ENCODE data around the gene PSMB5. TPM values are rescaled to one million over a fixed set of nuclear protein-coding genes. Genes with fewer than 3 reads are reported as not detected.

The PSMB5 gene
- polyA plus RNA-seq, 10 donors: 181 to 282 (median 212) TPM

DNA sequence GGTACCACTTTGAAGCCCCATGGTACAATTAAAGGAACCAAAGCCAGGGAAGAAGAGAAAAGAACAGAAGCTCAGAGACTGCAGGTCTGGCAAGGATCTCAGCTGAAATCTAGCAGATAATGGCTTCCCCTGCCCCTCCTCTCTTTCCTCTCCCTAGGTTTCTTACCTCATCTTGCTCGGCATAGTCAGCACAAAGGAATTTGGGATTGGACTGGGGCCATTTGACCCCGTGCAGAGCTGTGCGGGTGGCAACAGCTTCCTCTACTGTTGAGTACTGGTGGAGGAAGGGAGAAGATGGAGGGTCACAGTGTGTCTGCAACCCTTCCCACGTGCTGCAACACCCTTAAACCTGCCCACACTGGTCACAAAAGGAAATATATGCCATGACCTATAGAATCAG, 27.3 kb upstream of the PSMB5 start:
- DNase-seq: peak in 2 of 3 donors; percentile 52 to 86

DNA sequence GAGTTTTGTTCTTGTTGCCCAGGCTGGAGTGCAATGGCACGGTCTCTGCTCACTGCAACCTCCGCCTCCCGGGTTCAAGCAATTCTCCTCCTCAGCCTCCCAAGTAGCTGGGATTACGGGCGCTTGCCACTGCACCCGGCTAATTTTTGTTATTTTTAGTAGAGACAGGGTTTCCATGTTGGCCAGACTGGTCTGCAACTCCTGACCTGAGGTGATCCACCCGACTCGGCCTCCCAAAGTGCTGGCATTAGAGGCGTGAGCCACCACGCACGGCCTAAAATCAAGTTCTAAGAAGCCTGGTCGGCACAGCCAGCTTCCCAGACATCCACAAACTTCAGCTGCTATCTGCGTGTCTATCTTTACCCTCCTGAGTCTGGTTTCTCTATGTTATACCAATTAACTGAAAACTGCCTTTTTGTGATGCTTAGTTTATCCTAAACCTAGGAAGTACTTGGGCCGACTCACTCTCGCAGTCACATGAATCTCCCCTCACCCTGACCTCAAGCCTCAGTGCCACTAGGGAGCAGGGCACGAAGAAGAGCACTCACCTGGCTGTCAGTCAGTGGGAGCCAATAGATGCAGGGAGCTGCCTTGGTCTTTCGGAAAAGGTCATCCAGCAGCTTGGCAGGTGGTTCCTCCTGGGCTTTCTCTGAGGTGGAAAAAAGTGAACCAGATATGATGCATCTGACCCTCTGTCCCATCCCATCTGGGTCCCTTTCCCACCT, 26.0 kb upstream of the PSMB5 start:
- no peak for DNase-seq

DNA sequence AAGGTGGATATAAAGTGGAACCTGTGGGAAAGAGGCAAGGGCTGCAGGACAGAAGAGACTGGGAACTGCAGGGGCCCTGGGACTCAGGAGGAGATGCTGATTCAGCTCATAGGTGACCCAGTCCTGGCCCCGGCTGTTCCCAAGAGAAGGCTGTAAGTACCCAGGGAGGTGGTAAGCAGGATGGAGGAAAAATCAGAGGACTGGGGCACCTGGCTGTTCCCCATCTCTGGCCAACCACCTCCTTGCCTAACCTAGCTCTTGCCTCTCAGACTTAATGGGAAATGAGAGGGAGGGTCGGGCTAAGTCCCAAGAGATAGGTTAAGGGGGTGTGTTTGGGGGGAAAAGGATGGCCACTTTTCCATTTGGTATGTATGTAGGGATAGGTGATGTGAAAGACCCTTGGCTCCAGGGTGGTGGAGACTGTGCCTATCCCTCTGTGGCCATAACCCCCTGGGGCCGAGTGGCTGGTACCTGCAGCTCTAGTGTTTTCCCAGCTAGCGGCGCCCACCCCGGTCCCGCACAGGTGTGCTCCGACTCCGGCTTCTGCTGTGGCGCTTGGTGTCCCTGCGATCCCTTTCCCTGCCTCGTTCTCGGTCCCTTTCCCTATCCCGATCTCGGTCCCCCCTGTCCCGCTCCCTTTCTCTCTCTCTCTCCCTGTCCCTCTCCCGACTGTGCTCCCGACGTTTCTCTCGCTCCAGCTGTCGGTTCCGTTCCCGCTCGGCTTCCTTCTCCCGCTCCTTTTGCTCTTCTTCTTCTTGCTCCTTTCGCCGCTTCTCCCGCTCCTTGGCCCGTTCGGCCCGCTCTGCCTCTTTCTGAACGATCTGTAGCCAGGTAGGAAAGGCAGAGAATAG, 24.2 kb upstream of the PSMB5 start:
- no peak for DNase-seq

DNA sequence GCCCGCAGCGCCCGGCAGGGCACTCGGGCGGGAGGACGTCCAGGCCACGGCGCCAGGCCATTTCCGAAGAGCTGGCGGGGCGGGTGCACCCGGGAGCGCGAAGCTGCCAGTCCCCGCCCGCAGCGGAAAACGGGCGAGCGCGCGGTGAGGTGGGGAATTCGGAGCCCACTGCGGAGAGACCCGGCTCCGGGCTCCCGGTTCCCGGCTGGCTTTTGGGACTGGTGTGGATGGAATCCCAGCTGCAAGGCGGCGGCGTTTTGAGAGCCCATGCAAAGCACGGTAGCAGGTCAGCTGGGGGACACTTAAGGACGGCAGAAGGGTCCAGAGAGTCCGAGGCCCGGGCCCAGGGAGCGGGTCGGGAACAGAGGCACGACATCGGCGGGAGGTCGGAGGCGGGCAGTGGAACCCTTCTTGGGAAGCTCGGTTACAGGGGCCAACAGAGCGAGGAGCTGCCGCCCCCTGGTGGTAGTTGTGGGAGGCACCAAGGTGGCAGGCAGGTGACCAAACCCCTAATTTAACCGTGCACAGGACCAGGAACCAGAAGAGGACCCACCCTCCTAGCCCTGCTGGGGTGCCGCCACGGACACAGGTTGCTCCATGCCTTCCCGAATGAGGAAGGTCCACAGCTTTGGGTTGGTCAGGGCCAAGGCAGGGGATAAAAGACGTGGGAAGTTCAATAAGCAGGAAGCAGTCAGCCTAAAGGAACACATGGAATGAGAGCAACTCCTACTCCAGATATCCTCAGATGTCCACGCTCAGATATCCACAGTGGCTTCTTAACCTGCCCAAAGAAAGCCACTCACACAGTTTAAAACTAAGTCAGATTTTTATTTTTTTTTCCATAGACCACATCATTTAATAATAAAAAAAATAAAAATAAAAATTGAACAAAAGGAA, 23.3 kb upstream of the PSMB5 start:
- peak; percentile 84 to 95 (median 91) for DNase-seq

DNA sequence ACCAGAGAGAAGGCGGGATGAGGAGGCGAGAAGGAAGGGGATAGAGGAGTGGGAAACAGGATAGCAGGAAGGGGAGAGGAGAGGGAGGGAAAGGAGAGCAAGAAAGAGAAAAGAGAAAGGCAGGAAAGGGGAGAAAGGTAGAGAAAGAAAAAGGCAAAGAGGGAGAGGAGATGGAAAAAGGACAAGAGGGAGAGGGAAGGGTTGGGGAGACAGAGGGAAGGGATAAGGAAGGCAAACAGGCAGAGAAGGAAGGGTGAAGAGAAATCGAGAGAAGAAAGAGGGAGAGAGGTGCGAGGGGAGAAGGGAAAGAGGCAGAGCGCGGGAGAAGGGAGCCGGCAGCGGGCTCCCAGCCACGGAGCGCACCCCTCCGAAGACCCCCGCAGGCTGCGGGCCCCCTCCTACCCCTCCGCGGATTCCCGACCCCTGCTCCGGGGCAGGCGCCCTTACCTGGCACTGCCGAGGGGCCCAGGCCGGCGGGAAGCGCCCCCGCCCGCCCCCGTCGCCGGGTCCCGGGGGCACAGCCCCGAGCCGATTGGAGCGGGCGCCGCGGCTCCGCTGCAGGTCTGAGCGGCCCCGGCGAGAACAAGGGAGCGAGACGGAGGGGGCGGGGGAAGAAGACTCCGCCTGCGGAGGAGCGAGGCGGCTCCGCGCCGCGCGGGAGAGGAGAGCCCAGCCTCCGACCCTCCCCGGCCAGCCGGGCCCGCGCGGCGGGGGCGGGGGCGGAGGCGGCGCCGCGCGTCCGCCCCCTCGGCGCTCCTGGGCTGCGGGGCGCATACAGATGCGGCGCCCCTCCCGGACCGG, 22.5 kb upstream of the PSMB5 start, which contains the start of gene CDH24:
Gene CDH24 (minus strand): TSS at position 565 of the 801 bp plus-strand sequence. CDS start 1,787 bp downstream, outside the sequence.
- DNase-seq: peak; percentile 71 to 91 (median 85)

DNA sequence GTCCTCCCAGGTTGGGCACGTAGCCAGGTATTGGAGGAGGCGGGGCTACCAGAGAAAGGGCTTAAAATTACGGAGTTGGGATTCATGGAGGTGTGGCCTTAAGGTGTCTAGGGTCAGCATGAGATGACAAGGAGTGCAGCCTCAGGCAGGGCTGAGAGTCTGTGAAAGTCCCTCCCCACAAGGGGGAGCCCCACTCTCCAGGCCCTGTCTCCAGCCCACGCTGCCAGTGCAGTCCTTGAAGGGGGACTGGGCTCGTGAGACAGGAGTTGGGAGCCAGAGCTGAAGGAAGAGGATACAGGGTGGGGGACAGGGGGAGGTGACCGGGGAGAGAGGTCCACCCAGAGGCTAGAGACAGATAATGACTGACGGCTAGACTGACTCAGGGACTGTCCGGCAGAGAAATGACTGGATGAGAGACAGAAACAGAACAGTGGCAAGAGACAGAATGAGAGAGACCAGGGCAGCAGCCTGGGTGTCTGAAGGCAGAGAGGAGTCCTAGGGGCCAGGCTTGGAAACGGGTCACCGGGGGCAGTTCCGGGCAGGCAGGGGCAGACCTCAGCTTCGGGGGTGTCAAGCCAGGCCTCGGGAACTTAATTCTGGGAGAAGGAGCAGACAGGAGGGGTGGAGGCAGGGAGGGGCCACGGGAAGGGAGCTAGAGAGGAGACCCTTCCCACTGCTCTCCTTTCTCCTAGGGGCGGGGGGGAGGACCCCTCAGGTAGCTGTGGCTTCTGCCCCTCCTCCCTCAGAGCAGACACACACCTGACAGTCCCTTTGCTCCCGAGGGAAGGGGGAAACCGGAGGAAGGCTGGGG, 21.6 kb upstream of the PSMB5 start:
- DNase-seq: peak in 1 of 3 donors; percentile 71

DNA sequence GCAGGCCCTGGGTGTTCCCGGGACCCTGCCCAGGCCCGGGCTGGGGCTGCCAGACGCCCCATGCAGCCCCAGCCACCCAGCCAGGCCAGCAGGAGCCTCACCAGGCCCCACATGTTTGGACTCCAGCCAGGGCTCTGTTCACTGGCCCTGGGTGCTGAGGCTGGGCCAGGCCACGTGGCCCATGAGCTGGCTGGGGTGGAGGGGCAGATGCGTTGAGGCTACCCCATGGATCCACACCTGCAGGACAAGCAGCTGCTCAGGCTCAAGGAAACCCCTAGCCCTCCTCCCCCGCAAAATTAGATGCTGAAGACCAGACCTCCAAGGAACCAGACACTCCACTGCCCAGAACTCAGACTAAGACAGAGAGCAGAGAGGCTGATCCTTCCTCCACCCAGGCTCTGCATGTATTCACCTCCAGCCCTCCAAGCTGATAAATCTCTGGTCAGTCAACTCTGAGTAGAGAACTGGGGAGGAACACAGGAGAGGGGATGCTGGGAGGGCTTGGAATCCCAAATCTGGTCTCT, 21.0 kb upstream of the PSMB5 start:
- DNase-seq: no peak

DNA sequence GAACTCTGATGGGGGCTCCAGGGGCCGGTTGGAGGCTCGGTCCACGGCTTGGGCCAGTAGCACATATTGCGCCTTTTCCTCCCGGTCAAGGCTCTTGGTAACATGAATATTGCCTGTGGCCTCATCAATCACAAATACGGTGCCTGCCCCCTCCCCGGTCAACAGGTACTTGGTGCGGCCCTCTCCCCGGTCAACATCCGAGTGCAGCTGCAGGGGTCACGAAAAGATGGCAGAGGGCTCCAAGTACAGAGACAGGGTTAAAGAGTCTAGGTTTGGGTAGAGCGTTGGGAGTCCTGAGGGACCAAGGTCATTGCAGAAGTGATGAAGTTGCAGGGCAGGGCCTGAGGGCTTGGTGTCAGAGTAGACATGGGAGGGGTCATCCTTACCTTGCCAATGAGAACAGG, 20.4 kb upstream of the PSMB5 start:
- no peak for DNase-seq

DNA sequence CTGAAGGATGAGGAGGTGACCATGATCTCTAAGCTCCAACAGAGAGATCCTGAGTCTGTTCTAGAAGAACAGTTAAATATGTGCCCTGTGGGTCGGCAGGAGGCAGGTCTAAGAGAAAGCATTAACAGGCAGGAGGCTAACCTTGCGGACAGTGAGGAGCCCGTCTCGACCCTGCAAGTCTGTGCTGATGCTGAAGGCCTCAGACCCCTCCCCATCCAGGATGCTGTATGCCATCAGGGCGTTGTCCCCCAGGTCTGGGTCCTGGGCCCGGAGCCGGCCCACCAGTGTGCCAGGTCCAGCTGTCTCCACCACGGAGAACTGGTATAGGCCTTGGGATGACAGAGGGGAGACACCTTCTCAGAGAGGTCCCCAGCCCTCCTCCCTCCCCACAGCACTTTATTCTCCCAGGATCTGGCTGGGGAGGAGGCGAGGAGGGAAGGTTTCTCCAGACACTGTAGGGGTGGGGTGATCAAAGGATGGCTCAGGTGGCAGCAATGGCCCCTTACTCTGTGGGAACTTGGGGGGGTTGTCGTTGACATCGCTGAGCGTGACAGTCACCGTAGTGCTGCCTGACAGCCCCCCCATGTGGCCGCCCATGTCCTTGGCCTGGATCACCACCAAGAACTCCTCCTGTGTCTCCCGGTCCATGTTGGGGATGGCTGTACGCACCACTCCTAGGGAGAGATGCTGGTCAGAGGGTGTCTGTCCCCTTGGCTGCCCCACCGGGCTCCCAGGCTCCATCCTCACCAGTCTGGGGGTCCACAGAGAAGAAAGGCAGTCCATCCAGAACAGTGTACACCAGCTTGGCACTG, 19.5 kb upstream of the PSMB5 start:
- DNase-seq: no peak

DNA sequence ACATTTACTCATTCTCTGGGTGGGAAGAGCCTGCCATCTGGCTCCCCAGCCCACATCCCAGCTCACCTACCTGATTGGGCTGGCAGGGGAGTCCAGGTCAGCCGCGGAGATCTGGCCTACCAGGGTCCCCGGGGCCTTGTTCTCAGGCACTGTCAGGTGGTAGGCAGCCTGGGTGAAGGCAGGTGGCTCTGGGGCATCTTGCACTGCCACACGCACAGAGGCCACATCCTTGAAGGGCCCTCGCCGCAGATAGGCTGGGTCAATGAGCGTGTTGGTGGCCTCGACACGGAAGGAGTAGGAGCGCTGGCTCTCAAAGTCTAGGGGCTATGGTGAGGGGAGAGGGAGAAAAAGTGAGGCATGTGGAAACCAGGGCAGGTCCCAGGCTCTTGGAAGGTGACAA, 18.7 kb upstream of the PSMB5 start:
- no peak for DNase-seq

DNA sequence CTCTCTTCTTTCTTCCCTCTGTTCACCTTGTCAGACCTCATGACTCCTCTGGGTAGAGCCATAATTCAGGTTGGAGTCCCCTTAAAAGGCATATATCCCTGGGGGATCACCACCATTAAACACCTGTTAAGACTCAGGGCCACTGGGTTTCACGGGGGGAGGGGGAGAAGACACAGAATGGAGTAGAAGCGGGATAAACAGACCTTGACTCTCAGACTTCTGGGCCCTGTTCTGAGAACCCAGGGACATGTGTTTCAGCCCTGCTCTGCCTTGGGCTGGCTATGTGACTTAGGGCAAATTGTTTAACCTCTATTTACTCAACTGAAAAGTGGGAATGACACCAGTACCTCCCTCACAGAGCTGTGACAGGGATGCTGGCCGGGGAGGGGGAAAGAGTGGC, 18.0 kb upstream of the PSMB5 start:
- no peak for DNase-seq

DNA sequence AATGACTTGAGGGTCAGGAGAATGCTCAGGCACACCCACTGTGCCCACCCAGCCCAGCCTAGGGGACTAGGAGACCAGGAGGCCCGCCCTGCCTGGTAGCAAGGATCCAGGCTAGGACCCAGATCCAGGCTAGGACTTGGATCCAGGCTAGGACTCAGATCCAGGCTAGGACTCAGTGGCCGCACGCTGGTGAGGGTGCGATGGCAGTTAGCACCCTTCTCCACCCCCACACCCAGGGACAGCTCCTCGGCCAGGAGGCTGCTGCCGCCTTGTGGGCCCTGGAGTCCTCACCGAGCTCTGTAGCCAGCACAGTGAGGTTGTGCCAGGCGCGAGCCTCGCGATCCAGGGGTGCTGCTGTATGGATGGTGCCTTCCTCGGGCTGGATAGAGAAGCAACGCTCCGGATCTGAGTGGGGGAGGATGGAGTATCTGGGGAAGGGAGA, 17.5 kb upstream of the PSMB5 start:
- DNase-seq: no peak

DNA sequence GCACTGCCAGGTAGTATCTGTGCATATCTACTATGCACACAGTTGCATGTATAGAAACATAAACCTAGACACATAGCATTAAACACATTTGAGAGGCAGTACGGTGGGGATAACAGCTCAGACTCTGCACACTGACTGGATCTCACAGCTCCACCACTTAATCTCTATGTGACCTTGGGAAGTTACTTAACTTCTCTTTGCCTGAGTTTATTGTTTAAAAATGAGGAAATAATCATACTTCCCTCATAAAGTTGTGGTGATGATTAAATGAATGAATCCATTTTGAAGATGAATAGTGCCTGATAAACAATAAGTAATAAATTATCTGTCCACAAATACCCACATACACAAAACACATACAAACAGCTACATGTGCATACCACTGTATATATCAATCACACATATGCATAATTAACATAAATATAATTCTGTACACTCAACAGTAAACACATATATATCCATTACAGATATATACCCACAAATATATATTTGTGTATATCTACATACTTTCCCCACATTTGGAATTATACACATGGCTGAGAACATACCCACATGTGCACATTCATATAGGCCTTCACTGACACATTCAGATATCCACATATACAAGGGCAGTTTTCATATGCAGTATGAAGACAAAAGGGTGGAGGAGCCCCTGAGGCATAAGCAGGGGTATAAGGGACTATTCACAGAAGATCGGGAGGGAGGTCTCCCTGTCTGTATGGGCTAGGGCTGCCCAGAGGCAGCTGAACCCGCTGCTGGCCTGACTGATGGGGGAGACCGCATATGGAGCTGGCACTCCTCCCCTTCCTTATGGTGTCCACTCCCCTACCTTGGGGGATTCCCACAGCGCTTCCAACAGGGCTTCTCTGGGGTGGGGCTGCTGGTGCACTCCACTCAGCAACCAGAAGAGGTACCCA, 16.7 kb upstream of the PSMB5 start:
- DNase-seq: no peak

DNA sequence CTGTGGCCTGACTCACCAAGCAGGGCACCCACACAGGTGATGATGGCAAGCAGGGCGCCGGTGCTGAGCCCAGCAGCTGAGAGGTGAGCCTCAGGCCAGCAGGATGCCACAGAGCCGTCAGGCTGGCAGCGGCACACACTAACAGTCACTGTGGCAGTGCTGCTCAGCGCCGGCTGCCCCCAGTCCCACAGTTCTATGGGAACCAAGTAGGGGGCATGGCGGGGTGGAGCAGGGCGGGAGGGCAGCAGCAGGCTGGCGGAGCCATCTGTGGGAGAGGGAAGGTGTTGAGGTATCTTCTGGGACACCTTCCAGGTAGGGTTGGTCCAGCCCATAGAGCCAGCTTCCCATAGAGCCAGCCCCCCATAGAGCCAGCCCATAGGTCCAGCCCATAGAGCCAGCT, 14.3 kb upstream of the PSMB5 start:
- DNase-seq: no peak

DNA sequence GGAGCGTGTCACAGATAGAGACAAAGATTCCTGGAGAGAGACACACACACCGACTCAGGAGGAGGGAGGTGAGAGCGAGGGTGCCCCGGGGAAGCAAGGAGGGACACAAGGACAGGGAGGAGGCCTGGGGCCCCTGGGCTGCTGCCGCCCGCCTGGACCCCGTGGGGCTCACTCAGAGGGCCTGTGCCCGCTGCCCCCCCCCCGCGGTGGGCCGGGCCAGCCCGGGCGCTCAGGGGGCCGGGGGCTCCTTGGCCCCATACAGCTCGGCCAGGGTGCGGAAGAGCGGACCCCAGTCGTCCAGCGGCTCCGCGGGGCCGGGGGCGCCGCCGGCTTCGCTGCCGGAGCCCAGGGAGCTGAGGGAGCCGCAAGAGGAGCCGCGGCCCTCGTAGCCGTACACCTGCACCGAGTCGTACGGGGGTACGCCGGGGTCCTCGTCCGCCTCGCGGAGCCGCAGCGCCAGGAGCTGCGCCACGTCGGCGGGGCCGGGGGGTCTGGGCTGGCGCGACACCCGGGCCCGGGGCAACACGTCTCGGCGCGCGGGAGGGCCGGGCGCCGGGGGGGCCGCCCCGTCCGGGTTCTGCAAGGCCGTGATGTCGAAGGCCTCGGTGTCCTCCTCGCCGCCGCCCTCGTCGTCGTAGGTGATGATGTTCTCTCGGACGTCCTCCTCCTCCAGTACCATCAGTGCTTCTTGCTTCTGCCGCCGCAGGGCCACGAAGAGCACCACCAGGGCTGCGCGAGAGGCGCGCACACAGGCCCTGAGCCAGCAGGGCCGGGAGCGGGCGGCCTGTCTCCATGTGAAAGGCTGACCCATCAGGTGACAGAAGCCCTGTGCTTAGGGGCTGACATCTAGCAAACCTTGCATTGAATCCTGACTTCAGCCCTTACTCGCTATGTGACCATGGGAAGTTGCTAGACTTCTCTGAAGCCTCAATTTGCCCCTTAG, 13.3 kb upstream of the PSMB5 start:
- DNase-seq: no peak

DNA sequence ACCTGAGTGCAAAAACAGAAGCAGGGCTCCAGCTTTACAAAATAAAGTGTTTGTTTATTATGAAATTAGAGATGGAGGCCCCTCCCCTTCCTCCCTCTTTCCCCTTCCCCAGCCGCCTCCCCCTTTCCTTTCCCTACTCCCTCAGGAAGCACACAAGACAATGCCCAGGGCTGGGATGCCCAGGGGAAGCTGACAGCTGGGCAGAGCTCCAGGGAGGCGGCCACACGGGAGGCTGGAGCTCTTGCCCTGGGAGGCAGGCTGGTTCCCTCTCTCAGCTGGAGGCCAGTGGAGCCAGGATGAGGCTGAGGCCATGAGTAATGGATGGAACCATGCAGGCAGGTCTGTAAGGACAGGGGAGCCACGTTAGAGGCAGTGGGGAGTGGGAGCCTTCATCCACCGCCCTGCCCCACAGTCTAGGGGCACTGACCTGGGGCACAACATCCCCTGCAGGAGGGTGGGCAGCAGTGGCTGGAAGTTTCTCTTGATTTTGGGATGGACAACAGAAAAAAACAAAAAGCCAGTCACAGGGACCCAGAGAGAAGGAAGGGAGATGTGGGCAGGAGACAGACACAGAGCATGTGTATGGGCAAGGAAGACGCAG, 12.4 kb upstream of the PSMB5 start:
- no peak for DNase-seq

All from muscle of back (tissue), 11 donors.